ENCODE measurements around the gene GET4.

Gene GET4

DNA sequence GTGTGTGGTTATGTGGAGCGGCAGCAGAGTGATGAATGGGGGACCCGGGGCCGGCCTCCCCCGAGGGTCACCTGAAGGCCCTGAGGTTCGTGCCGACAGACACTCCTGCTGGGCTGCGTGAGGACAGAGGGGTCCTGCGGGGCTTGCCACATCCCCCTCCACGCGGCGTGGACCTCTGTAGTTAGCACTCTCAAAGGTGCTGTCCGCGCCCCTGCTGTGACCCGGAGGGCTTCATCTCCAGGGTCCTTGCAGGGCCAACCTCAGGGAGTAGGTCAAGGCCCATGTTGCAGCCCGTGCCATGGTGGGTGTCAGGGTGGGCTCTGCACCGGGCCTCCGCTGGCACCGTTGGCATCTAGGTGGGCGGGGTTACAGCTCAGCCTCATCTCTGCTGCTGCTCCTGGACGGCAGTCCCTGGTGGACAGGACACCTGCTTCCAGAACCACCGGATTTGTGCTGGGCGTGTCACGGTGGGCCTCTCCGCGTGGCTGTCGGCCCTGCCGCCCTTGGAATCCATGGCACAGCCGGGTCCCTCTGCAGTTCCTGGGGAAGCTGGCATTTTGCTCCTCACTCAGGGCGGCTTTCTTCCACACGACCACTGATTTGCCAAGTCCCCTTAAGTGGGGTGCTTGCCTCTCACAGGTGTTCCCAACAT, 19.8 kb upstream of the GET4 start:
- Histone ChIP-seq H3K9me3 (ENCODE audit: control insufficient read depth, low read length) (no peaks in the 10 kb centered on the region), H3K36me3 (ENCODE audit: control insufficient read depth, insufficient read depth, low read length) (peaks cover 55% of the 10 kb centered on the region), H3K4me3 (ENCODE audit: insufficient read depth, low read depth, low read length) (no peak overlapping the region), H3K4me1 (ENCODE audit: control insufficient read depth, insufficient read depth, low read length) (no peaks in the 10 kb centered on the region), H3K27ac (ENCODE audit: insufficient read depth, low read depth, low read length, poor library complexity, severe bottlenecking) (no peak overlapping the region), H3K27me3 (ENCODE audit: control insufficient read depth, insufficient read depth, low read length, poor library complexity, severe bottlenecking) (no peaks in the 10 kb centered on the region)
- WGBS, 2 experiments, result 94% methylated on average over 30 of the region's 30 CpGs

DNA sequence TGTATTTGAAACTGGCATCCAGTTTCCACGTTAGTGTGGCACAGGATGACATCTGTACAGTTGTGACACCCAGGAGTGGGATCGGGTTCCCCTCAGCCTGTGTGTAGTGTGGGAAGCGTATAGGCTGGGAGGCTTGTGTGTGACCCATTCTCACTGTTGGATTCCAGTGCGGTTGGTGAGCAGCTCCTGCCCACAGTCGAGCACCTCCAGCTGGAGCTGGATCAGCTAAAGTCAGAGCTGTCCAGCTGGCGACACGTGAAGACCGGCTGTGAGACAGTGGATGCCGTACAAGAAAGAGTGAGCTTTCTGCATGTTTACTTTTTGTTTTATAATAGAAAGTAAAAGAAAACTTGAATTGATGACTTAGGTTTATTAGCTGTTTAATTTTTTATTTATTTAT, 18.7 kb upstream of the GET4 start:
- H3K27me3 ChIP-seq (ENCODE audit: control insufficient read depth, insufficient read depth, low read length, poor library complexity, severe bottlenecking), result no peaks in the 10 kb centered on the region
- H3K36me3 ChIP-seq (ENCODE audit: control insufficient read depth, insufficient read depth, low read length), result peaks cover 61% of the 10 kb centered on the region
- H3K4me1 ChIP-seq (ENCODE audit: control insufficient read depth, insufficient read depth, low read length), result no peaks in the 10 kb centered on the region
- 96 to 97% methylated on average over 9 of the region's 9 CpGs for WGBS, 2 experiments
- H3K4me3 ChIP-seq (ENCODE audit: insufficient read depth, low read depth, low read length), result no peak overlapping the region
- H3K9me3 ChIP-seq (ENCODE audit: control insufficient read depth, low read length), result no peaks in the 10 kb centered on the region
- H3K27ac ChIP-seq (ENCODE audit: insufficient read depth, low read depth, low read length, poor library complexity, severe bottlenecking), result no peak overlapping the region

DNA sequence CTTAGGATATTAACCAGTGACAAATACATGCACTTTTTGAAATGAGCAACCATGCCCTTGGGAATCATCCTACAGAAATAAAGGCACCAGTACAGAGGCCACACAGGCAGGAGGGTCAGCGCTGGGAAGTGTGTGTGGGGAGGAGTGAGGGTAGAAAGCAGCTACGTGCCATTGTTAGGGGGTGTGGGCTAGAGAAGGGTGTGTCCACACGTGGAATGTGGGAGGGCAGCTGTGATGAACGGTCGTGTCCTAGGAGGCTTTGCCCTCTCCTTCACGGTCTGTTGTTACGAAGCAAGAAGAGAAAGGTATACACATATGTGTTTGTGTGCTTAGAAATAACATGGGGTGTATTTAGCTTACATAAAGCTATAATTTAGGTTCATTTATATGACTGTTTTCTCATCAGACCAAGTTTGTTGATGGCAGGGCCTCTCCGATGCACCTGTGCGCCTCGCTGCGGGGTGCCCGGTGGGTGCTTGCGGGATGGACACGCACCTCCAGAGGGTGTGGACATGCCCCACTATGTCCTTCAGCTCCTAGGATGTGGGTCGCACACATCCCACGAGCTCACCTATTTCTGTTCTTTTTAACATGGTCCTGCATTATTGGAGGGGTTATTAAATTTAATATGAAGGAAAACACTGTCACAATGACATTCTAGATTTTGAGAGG, 16.9 kb upstream of the GET4 start:
- no peak overlapping the region for H3K4me3 ChIP-seq (ENCODE audit: insufficient read depth, low read depth, low read length)
- no peaks in the 10 kb centered on the region for H3K9me3 ChIP-seq (ENCODE audit: control insufficient read depth, low read length)
- 89 to 93% methylated on average over 16 of the region's 16 CpGs for WGBS, 2 experiments
- no peaks in the 10 kb centered on the region for H3K4me1 ChIP-seq (ENCODE audit: control insufficient read depth, insufficient read depth, low read length)
- peaks cover 47% of the 10 kb centered on the region for H3K36me3 ChIP-seq (ENCODE audit: control insufficient read depth, insufficient read depth, low read length)
- H3K27me3 ChIP-seq (ENCODE audit: control insufficient read depth, insufficient read depth, low read length, poor library complexity, severe bottlenecking), result no peaks in the 10 kb centered on the region
- no peak overlapping the region for H3K27ac ChIP-seq (ENCODE audit: insufficient read depth, low read depth, low read length, poor library complexity, severe bottlenecking)

- H3K27me3 ChIP-seq (ENCODE audit: control insufficient read depth, insufficient read depth, low read length, poor library complexity, severe bottlenecking), result no peaks in the 10 kb centered on the region
- H3K4me3 ChIP-seq (ENCODE audit: insufficient read depth, low read depth, low read length), result no peak overlapping the region
- H3K36me3 ChIP-seq (ENCODE audit: control insufficient read depth, insufficient read depth, low read length), result peaks cover 48% of the 10 kb centered on the region
- WGBS, 2 experiments, result 94 to 95% methylated on average over 21 of the region's 21 CpGs
- H3K4me1 ChIP-seq (ENCODE audit: control insufficient read depth, insufficient read depth, low read length), result no peaks in the 10 kb centered on the region
- H3K9me3 ChIP-seq (ENCODE audit: control insufficient read depth, low read length), result no peaks in the 10 kb centered on the region
- H3K27ac ChIP-seq (ENCODE audit: insufficient read depth, low read depth, low read length, poor library complexity, severe bottlenecking), result no peak overlapping the region
Measured at GRCh38 chr7:860149-860548, 16.2 kb upstream of the GET4 start.

- H3K36me3 ChIP-seq (ENCODE audit: control insufficient read depth, insufficient read depth, low read length), result peaks cover 58% of the 10 kb centered on the region
- WGBS, 2 experiments, result 94 to 96% methylated on average over 9 of the region's 9 CpGs
- no peaks in the 10 kb centered on the region for H3K4me1 ChIP-seq (ENCODE audit: control insufficient read depth, insufficient read depth, low read length)
- no peak overlapping the region for H3K4me3 ChIP-seq (ENCODE audit: insufficient read depth, low read depth, low read length)
- H3K9me3 ChIP-seq (ENCODE audit: control insufficient read depth, low read length), result no peaks in the 10 kb centered on the region
- no peaks in the 10 kb centered on the region for H3K27me3 ChIP-seq (ENCODE audit: control insufficient read depth, insufficient read depth, low read length, poor library complexity, severe bottlenecking)
- no peak overlapping the region for H3K27ac ChIP-seq (ENCODE audit: insufficient read depth, low read depth, low read length, poor library complexity, severe bottlenecking)
Measured at GRCh38 chr7:861222-861621, 15.1 kb upstream of the GET4 start.

DNA sequence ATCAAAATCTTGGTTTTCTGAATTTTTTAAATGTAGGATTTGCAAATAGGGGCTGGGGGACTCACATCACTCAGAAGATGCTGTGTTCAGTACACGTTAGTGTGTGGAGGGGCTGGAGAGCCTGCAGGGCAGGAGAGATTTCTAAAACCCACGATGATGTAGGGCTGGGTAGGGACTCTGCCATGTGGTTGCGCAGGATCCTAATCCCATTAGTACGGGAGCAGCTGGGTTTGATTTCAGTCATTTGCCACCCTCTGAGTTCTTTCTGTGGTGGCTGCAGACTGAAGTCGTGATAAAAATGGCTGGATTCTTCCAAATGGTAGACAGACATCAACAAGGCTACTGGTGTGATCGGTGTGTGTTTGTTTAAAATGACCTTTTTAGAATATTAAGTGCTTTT, 14.2 kb upstream of the GET4 start:
- 89 to 92% methylated on average over 6 of the region's 6 CpGs for WGBS, 2 experiments
- Histone ChIP-seq H3K27ac (ENCODE audit: insufficient read depth, low read depth, low read length, poor library complexity, severe bottlenecking) (no peak overlapping the region), H3K4me1 (ENCODE audit: control insufficient read depth, insufficient read depth, low read length) (no peaks in the 10 kb centered on the region), H3K9me3 (ENCODE audit: control insufficient read depth, low read length) (no peaks in the 10 kb centered on the region), H3K27me3 (ENCODE audit: control insufficient read depth, insufficient read depth, low read length, poor library complexity, severe bottlenecking) (no peaks in the 10 kb centered on the region), H3K4me3 (ENCODE audit: insufficient read depth, low read depth, low read length) (no peak overlapping the region), H3K36me3 (ENCODE audit: control insufficient read depth, insufficient read depth, low read length) (peaks cover 54% of the 10 kb centered on the region)

- Histone ChIP-seq H3K27ac (ENCODE audit: insufficient read depth, low read depth, low read length, poor library complexity, severe bottlenecking) (no peak overlapping the region), H3K36me3 (ENCODE audit: control insufficient read depth, insufficient read depth, low read length) (peaks cover 60% of the 10 kb centered on the region), H3K9me3 (ENCODE audit: control insufficient read depth, low read length) (no peaks in the 10 kb centered on the region), H3K4me1 (ENCODE audit: control insufficient read depth, insufficient read depth, low read length) (no peaks in the 10 kb centered on the region), H3K4me3 (ENCODE audit: insufficient read depth, low read depth, low read length) (no peak overlapping the region), H3K27me3 (ENCODE audit: control insufficient read depth, insufficient read depth, low read length, poor library complexity, severe bottlenecking) (no peaks in the 10 kb centered on the region)
- WGBS, 2 experiments, result 84 to 91% methylated on average over 16 of the region's 16 CpGs
Measured at GRCh38 chr7:863106-863505, 13.2 kb upstream of the GET4 start.

GRCh38 chr7:865921-866320, 10.4 kb upstream of the GET4 start:
- Histone ChIP-seq H3K4me3 (ENCODE audit: insufficient read depth, low read depth, low read length) (no peak overlapping the region), H3K4me1 (ENCODE audit: control insufficient read depth, insufficient read depth, low read length) (no peaks in the 10 kb centered on the region), H3K36me3 (ENCODE audit: control insufficient read depth, insufficient read depth, low read length) (peaks cover 53% of the 10 kb centered on the region), H3K27me3 (ENCODE audit: control insufficient read depth, insufficient read depth, low read length, poor library complexity, severe bottlenecking) (no peaks in the 10 kb centered on the region), H3K27ac (ENCODE audit: insufficient read depth, low read depth, low read length, poor library complexity, severe bottlenecking) (no peak overlapping the region), H3K9me3 (ENCODE audit: control insufficient read depth, low read length) (no peaks in the 10 kb centered on the region)
- 97% methylated on average over 25 of the region's 25 CpGs for WGBS, 2 experiments

DNA sequence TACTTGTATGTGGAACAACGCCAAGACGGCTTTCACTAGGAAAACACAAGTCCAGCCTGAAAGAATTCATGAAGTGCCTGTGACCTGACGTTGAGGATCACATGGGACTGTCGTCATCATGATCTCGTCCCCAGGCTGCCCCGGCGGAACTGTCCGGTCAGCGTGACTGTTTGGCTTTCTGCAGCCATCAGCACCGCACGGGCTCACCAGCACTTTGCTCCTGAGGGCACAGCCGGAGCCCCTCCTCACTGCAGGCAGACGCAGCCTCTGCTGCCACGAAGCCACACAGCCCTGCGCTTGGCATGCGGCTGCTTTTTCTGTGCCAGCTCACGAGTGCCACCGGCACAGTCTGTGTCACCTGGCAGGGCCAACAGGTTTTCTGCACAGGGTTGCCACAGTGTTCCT, 9.4 kb upstream of the GET4 start:
- 97% methylated on average over 18 of the region's 18 CpGs for WGBS, 2 experiments
- no peak overlapping the region for H3K27ac ChIP-seq (ENCODE audit: insufficient read depth, low read depth, low read length, poor library complexity, severe bottlenecking)
- peaks cover 45% of the 10 kb centered on the region for H3K36me3 ChIP-seq (ENCODE audit: control insufficient read depth, insufficient read depth, low read length)
- H3K27me3 ChIP-seq (ENCODE audit: control insufficient read depth, insufficient read depth, low read length, poor library complexity, severe bottlenecking), result no peaks in the 10 kb centered on the region
- no peaks in the 10 kb centered on the region for H3K9me3 ChIP-seq (ENCODE audit: control insufficient read depth, low read length)
- H3K4me3 ChIP-seq (ENCODE audit: insufficient read depth, low read depth, low read length), result no peak overlapping the region
- no peaks in the 10 kb centered on the region for H3K4me1 ChIP-seq (ENCODE audit: control insufficient read depth, insufficient read depth, low read length)

GRCh38 chr7:867406-868188, 8.8 kb upstream of the GET4 start:
- Histone ChIP-seq H3K4me1 (ENCODE audit: control insufficient read depth, insufficient read depth, low read length) (no peaks in the 10 kb centered on the region), H3K4me3 (ENCODE audit: insufficient read depth, low read depth, low read length) (no peak overlapping the region), H3K27ac (ENCODE audit: insufficient read depth, low read depth, low read length, poor library complexity, severe bottlenecking) (no peak overlapping the region), H3K27me3 (ENCODE audit: control insufficient read depth, insufficient read depth, low read length, poor library complexity, severe bottlenecking) (no peaks in the 10 kb centered on the region), H3K36me3 (ENCODE audit: control insufficient read depth, insufficient read depth, low read length) (peaks cover 44% of the 10 kb centered on the region), H3K9me3 (ENCODE audit: control insufficient read depth, low read length) (no peaks in the 10 kb centered on the region)
- 95 to 96% methylated on average over 22 of the region's 22 CpGs for WGBS, 2 experiments
